ENCODE measurements around the gene ARHGEF16. TPM values are rescaled to one million over a fixed set of nuclear protein-coding genes. Genes with fewer than 3 reads are reported as not detected.
A peak's percentile ranks its signal among the peaks of the same experiment; 100 is the strongest.

ARHGEF16 gene
- total RNA-seq, 1 donor from 2014 or later: 5.4 TPM

GRCh38 chr1:3519301-3519885 is 64.9 kb downstream of the ARHGEF16 start:
- DNase-seq: no peak

GRCh38 chr1:3520419-3521378 is 66.2 kb downstream of the ARHGEF16 start:
- no peak for DNase-seq

GRCh38 chr1:3521426-3521825 is 67.0 kb downstream of the ARHGEF16 start:
- no peak for DNase-seq

DNA sequence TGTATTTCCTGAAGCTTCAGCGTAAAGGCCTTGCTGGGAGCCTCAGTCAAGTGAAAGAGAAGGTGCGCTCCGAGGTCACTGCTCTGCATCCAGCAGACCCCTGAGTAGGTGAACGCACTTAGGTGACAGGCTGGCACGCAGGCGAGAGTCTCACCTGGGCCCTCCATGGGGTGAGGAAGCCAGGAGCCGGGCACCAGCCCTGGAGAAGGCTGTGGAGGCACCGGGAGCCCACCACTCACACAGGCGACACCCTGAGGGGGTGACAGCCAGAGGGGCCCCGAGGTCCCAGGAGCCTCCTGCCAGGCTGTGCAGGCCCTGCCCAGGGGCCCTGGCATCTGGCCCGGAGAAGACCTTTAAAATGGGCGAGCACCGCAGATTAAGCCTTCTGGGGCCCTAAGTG is 67.6 kb downstream of the ARHGEF16 start:
- DNase-seq: no peak

- DNase-seq: peak; percentile 83
Observed at GRCh38 chr1:3522564-3523265, 68.2 kb downstream of the ARHGEF16 start.

DNA sequence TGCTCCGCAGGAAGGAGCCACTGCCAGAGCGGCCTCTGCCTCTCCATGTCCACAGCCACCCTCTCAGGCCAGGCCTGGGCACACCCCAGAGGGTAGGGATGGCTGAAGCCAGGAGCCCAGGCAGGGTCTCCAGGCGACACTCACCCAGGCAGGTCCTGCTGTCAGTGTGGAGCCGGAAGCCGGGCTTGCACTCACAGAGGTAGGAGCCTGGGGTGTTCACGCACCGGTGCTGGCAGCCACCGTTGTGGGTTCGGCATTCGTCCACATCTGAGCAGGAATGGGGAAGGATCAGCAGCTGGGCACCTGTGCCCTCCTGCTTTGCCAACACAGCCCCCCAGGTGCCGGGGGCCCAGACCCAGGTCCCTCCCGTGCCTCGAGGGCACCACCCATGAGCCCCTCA is 69.5 kb downstream of the ARHGEF16 start:
- no peak for DNase-seq

- DNase-seq: peak; percentile 37
Observed at GRCh38 chr1:3524556-3525203, 70.2 kb downstream of the ARHGEF16 start.

- DNase-seq: no peak
Observed at GRCh38 chr1:3525551-3526482, 71.4 kb downstream of the ARHGEF16 start.

DNA sequence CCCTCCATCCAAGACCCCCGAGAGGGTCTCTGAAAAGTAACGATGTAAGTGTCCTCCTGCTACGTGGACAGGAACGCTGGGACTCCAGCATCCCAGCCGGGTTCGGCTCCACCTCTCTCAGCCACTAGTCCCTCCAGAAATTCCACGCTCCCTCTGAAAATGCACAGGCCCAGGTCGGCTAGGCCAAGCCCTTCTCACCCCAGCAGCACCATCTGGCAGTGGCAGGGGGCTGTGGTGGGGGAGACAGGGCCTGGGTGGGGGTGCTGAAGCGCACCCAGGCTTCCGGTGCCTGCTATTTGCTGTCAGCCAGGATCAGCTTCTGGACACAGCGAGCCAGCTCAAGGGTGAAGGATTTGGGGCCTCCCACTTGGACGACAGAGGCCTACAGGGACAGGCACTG is 73.3 kb downstream of the ARHGEF16 start:
- DNase-seq: no peak

DNA sequence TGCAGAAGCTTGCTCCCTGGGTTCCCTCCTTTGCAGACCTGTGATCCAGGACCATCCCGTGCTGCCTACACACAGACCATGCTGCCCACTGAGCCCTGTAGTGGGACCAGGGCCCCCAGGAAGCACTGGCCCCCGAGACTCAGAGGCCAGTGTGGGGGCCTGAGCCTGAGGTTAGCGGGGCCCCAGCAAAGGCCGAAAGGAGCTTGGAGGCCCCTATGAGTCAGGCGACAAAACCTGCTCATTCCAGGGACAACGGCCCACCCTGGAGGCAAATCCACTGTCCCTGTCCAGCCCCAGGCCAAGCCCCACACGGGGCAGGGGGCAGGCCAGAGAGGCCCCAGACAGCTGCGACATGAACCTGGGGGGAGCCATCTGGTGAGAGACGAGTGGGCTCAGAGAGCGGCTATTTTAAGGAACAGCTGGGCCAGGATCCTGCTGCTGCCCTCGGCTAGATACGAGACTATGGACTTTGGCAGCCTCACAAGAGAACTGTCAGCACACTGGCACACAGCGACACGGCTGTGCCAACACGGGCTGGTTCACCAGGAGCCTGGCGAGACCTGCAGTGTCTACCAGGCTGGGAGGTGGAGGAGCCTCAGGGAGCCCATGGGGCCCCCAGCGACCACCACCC is 74.7 kb downstream of the ARHGEF16 start:
- DNase-seq: no peak

DNA sequence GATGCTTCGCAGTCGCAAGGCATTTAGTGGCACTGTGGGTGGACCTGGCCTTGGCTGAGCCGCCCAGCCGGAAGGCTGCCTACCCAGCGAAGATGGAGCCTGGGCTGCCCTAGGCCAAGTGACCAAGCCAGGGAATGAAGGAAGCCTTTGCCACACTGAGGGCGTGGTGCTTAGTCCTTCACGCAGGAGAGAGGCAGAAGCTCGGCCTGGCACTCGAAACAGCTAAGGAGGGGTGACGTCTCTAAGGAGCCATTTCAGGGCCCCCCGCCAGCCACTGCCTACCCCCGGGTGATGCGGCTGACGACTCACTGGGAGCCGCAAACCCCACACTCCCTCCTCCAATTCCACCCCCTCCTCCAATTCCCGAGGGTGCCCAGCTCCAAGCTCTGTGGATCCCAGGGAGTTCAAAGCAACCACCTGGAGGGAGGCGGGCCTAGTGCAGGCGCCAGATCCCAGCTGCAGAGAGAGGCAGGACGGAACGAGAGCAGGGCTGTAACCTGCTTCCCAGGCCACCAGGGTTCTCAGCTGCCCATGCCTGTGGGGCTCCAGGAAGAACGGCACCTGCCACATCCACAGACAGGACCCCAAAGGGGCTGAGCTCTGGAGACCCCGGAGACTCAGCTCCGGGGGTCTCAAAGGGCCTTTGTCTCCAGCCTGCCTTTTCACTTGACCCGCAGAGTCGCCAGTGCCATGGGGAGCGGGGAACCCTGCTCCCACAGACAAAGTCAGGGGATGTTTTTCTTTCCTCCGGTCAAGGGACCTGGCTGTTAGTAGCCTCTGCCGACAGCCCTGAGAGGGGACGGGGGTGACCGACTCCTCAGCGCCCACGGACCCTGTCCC is 75.8 kb downstream of the ARHGEF16 start:
- DNase-seq: no peak

Other genes starting within 250 kb of the ARHGEF16 start
- gene MEGF6, start 156.8 kb downstream of the ARHGEF16 start, total RNA-seq: 62.5 TPM
- 16.5 TPM for gene TPRG1L, start 170.3 kb downstream of the ARHGEF16 start, total RNA-seq
- gene WRAP73, start 195.4 kb downstream of the ARHGEF16 start, total RNA-seq: 12.2 TPM
- gene TP73, start 197.9 kb downstream of the ARHGEF16 start, total RNA-seq: 2.1 TPM